Heart left ventricle (tissue), 13 donors: ENCODE measurements around the gene MNS1.

ENCODE experiments used
- POLR2A ChIP-seq, 2 donors: fragments of 450-650 bp; IDR thresholded peaks; one replicate each; pipeline ENCODE4 v1.6.1; 2017; ENCODE audit warnings: antibody characterized with exemption in 2 of 2, mild to moderate bottlenecking in 2 of 2, moderate library complexity in 2 of 2
- TF ChIP-seq, protein P1 (sequence below), 12 donors: fragments of 200-600 bp; sonication (generic) in 4 of 12; IDR thresholded peaks; one replicate each; pipeline versions ENCODE4 v1.5.0 to v1.8.0; 2018 to 2022; ENCODE audit warnings: antibody characterized with exemption in 12 of 12, mild to moderate bottlenecking in 5 of 12
- donor health status: ischemic (EF 13 %, LVEDD 7.1; RV severe dilation, severe dysfunction).
- donor health status: DM: no; HTN: yes; CAD: no.
- donor health status: DM: no; HTN: no; CAD: no.
- donor health status: ischemic (EF 25% LVEDD 6.9; RV normal size, moderate dysfunction).
- donor health status: ischemic (EF 25% LVEDD 5.7; RV mildly dilated, moderate dysfunction).
- donor health status: ischemic (EF 35%, LVEDD 5.7; RV mildly dilated, moderate dysfunction).
- donor health status: nonischemic (EF 11% LVEDD 7.7; RV severe dilation, severe dysfunction).
- donor health status: DM: yes; HTN: yes; CAD: no.
- donor health status: PGD.
- donor health status: ischemic (EF 29% LVEDD 5.4; RV normal size, mild dysfunction).
- donor health status: nonischemic (EF 23%, LVEDD 6.1; RV moderate dilation, normal function).

- TF ChIP-seq POLR2A (IDR thresholded peaks at IDR 0.05), result no peak
- TF ChIP-seq, protein P1, sequence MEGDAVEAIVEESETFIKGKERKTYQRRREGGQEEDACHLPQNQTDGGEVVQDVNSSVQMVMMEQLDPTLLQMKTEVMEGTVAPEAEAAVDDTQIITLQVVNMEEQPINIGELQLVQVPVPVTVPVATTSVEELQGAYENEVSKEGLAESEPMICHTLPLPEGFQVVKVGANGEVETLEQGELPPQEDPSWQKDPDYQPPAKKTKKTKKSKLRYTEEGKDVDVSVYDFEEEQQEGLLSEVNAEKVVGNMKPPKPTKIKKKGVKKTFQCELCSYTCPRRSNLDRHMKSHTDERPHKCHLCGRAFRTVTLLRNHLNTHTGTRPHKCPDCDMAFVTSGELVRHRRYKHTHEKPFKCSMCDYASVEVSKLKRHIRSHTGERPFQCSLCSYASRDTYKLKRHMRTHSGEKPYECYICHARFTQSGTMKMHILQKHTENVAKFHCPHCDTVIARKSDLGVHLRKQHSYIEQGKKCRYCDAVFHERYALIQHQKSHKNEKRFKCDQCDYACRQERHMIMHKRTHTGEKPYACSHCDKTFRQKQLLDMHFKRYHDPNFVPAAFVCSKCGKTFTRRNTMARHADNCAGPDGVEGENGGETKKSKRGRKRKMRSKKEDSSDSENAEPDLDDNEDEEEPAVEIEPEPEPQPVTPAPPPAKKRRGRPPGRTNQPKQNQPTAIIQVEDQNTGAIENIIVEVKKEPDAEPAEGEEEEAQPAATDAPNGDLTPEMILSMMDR (IDR thresholded peaks at IDR 0.05), result no peak
Observed at GRCh38 chr15:56425976-56426375, 39.0 kb downstream of the MNS1 start.
